Panc1 (cell line): ENCODE results near the gene SIK3. TPM values are rescaled to one million over a fixed set of nuclear protein-coding genes. Genes with fewer than 3 reads are reported as not detected.

Source experiments
- ATAC-seq: fragments of 200-7000 bp; cut with Tn5 transposase; 2 replicates; pipeline ENCODE4 v1.9.1; 2020; ENCODE audit warnings: mild to moderate bottlenecking, moderate library complexity
- BruUV-seq: library from RNA; stranded (reverse); fragments of 400-500 nt; replicated peaks from 2 replicates; lab custom pipeline; 2021; lab: Mats Ljungman, UMichigan
- CTCF ChIA-PET: fragments of 300-600 bp; sonication (Branson Sonifier 250); formaldehyde crosslinking; loops from one replicate; lab custom pipeline; 2022; ENCODE audit warnings: antibody characterized with exemption; lab: Charles Lee
- POLR2A ChIA-PET: fragments of 300-600 bp; sonication (Branson Sonifier 250); formaldehyde crosslinking; loops from one replicate; lab custom pipeline; 2022; ENCODE audit warnings: antibody characterized with exemption; lab: Charles Lee
- DNase-seq: peaks from one replicate; pipeline ENCODE4 v3.0.0-alpha.2; 2010; ENCODE audit warnings: low read depth, low spot score
- H3K27ac ChIP-seq: 2 replicates; pipeline ENCODE4 v1.5.1; 2011; ENCODE audit warnings: mild to moderate bottlenecking, low read length, inconsistent platforms
- H3K27me3 ChIP-seq: fragments of 200-500 bp; sonication (Bioruptor generic); 2 replicates; pipeline ENCODE4 v1.6.0; 2014; ENCODE audit warnings: low read length, inconsistent platforms; ENCODE audit not compliant: control insufficient read depth, insufficient read depth
- H3K36me3 ChIP-seq: fragments of 200-500 bp; sonication (Bioruptor generic); 2 replicates; pipeline ENCODE4 v1.5.1; 2014; ENCODE audit warnings: inconsistent platforms, mild to moderate bottlenecking, low read length, moderate library complexity; ENCODE audit not compliant: control insufficient read depth, insufficient read depth
- H3K4me1 ChIP-seq: 2 replicates; pipeline ENCODE4 v1.5.1; 2011; ENCODE audit warnings: inconsistent platforms, mild to moderate bottlenecking, low read length, moderate library complexity; ENCODE audit not compliant: control insufficient read depth, insufficient read depth
- H3K4me3 ChIP-seq, 2 experiments: 2 replicates each; pipeline ENCODE4 v1.5.1; 2011 to 2012; ENCODE audit warnings: low read depth in 2 of 2, low read length in 2 of 2, mild to moderate bottlenecking in 2 of 2, inconsistent platforms in 1 of 2, moderate library complexity in 1 of 2
- H3K9me3 ChIP-seq: fragments of 200-500 bp; sonication (Bioruptor generic); 2 replicates; pipeline ENCODE4 v1.5.1; 2014; ENCODE audit warnings: low read depth, mild to moderate bottlenecking, inconsistent platforms, low read length, moderate library complexity; ENCODE audit not compliant: control insufficient read depth, insufficient read depth
- CTCF ChIP-seq: fragments of 450-650 bp; IDR thresholded peaks from 2 replicates; pipeline ENCODE4 v1.5.1; 2017; ENCODE audit warnings: mild to moderate bottlenecking
- POLR2AphosphoS5 ChIP-seq: IDR thresholded peaks from 2 replicates; pipeline ENCODE4 v1.6.1; 2012; ENCODE audit warnings: mild to moderate bottlenecking, low read depth, low read length, moderate library complexity
- REST ChIP-seq, 2 experiments: IDR thresholded peaks; 2 replicates each; pipeline ENCODE4 v1.6.1; 2011 to 2012; ENCODE audit warnings: low read depth in 2 of 2, control low read depth in 1 of 2, low read length in 1 of 2, mild to moderate bottlenecking in 1 of 2, moderate library complexity in 1 of 2; ENCODE audit not compliant: insufficient read depth in 1 of 2
- SIN3A ChIP-seq: IDR thresholded peaks from 2 replicates; pipeline ENCODE4 v1.6.1; 2012; ENCODE audit warnings: low read depth, mild to moderate bottlenecking, low read length, moderate library complexity, borderline replicate concordance; ENCODE audit not compliant: insufficient read depth
- TCF7L2 ChIP-seq: IDR thresholded peaks from 2 replicates; pipeline ENCODE4 v1.6.1; 2011; ENCODE audit warnings: mild to moderate bottlenecking, low read depth, low read length, inconsistent platforms
- in situ Hi-C: cut with HindIII; loops from 2 replicates; pipeline ENCODE4 v1.10.0; 2016; ENCODE audit warnings: low sequenced_read_pairs, low pct_unique_long_range_greater_than_20kb
- intact Hi-C: fragments of 100-400 bp; cut with micrococcal nuclease; formaldehyde crosslinking; loops from one replicate; pipeline ENCODE4 v1.10.0; 2022; ENCODE audit not compliant: unreplicated experiment
- total RNA-seq: library from RNA; stranded (reverse); gene quantifications from one replicate; pipeline ENCODE4 v1.2.1, GENCODE V29; 2021; ENCODE audit not compliant: unreplicated experiment

SIK3 gene
- total RNA-seq, 1 experiment from 2014 or later: 39.7 TPM

- Histone ChIP-seq H3K4me3 (no peak overlapping the region), H3K36me3 (peaks cover 3% of the 10 kb centered on the region; the same call in 1 of the 2 replicates), H3K27ac (peak overlapping the region; percentile 39; the same call in 1 of the 2 replicates), H3K27me3 (no peaks in the 10 kb centered on the region), H3K9me3 (no peaks in the 10 kb centered on the region), H3K4me1 (peaks cover 17% of the 10 kb centered on the region)
- in situ Hi-C loops: no loop called here
- intact Hi-C loops: no loop called here
- POLR2A ChIA-PET: no interaction called here
- TF ChIP-seq SIN3A (no peak), POLR2AphosphoS5 (no peak), REST (IDR thresholded peaks at IDR 0.05; ENCODE audit: insufficient read depth in 1 of 2, low read depth in 2 of 2, low read length in 1 of 2) (no peak), CTCF (no peak), TCF7L2 (no peak)
- CTCF ChIA-PET: no interaction called here
- DNase-seq (no peak), ATAC-seq (peak; percentile 94)
- BruUV-seq: no TSS peak
Measured at GRCh38 chr11:116960930-116961329, 137.3 kb downstream of the SIK3 start.

- ATAC-seq: no peak
- no peak overlapping the region for H3K4me3 ChIP-seq
- in situ Hi-C loops (no loop called here), intact Hi-C loops (no loop called here)
- H3K36me3 ChIP-seq: peaks cover 7% of the 10 kb centered on the region; the same call in 1 of the 2 replicates
- ChIA-PET CTCF (no interaction called here), POLR2A (no interaction called here)
- H3K4me1 ChIP-seq: peaks cover 17% of the 10 kb centered on the region
- DNase-seq: no peak
- H3K27me3 ChIP-seq: no peaks in the 10 kb centered on the region
- BruUV-seq: no TSS peak
- no peak for TF ChIP-seq SIN3A
- TF ChIP-seq CTCF: no peak
- no peak for TF ChIP-seq TCF7L2
- TF ChIP-seq POLR2AphosphoS5: no peak
- TF ChIP-seq REST (IDR thresholded peaks at IDR 0.05; ENCODE audit: insufficient read depth in 1 of 2, low read depth in 2 of 2, low read length in 1 of 2): no peak
- no peaks in the 10 kb centered on the region for H3K9me3 ChIP-seq
- H3K27ac ChIP-seq: no peak overlapping the region
Measured at GRCh38 chr11:116958246-116958645, 140.0 kb downstream of the SIK3 start.
